GM18502 (cell line): Measurements from ENCODE around the gene SLC35D3.
"Not testable (repeated sequence)": the region's sequence is repeated elsewhere in the genome, so short reads cannot be mapped to it uniquely, and the experiment has no call there.

Source experiments
- ATAC-seq: cut with Tn5 transposase; IDR thresholded peaks from one replicate; pipeline ENCODE4 v1.9.1; 2021; ENCODE audit warnings: mild to moderate bottlenecking; ENCODE audit not compliant: unreplicated experiment, poor library complexity

The SLC35D3 gene, protein sequence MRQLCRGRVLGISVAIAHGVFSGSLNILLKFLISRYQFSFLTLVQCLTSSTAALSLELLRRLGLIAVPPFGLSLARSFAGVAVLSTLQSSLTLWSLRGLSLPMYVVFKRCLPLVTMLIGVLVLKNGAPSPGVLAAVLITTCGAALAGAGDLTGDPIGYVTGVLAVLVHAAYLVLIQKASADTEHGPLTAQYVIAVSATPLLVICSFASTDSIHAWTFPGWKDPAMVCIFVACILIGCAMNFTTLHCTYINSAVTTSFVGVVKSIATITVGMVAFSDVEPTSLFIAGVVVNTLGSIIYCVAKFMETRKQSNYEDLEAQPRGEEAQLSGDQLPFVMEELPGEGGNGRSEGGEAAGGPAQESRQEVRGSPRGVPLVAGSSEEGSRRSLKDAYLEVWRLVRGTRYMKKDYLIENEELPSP

GRCh38 chr6:136921936-136922684, at the start of gene SLC35D3:
SLC35D3 (plus strand) TSS chr6:136922301; CDS start chr6:136922429, 128 bp downstream.
- ATAC-seq = no peak

GRCh38 chr6:136873748-136874147, 48.4 kb upstream of the SLC35D3 start:
- no peak for ATAC-seq

GRCh38 chr6:136876469-136876868, 45.6 kb upstream of the SLC35D3 start:
- ATAC-seq = not testable (repeated sequence)

- no peak for ATAC-seq
Measured at GRCh38 chr6:136880748-136881460, 41.2 kb upstream of the SLC35D3 start.

DNA sequence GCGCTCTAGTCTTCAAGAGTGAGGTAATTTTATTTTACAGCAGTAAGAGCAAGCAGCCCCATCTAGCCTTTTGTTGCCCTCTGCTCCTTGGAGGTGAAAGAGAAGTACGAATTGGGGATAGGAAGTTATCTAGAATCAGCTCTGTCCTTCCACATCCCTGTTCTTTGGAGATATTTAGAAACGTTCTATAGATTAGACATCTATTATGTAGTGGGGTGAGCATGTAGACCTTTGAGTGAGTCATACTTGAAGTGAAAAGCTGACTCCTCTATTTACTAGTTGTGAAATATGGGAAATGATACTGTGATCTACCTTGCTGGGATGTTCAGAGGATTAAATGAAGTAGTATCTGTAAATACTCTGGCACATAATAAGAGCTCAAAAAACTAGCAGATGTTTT, 36.0 kb upstream of the SLC35D3 start:
- no peak for ATAC-seq

- ATAC-seq = no peak
Measured at GRCh38 chr6:136887953-136888352, 34.1 kb upstream of the SLC35D3 start.

GRCh38 chr6:136889271-136890193, 32.6 kb upstream of the SLC35D3 start:
- ATAC-seq = no peak

- no peak for ATAC-seq
Measured at GRCh38 chr6:136890194-136890839, 31.8 kb upstream of the SLC35D3 start.

DNA sequence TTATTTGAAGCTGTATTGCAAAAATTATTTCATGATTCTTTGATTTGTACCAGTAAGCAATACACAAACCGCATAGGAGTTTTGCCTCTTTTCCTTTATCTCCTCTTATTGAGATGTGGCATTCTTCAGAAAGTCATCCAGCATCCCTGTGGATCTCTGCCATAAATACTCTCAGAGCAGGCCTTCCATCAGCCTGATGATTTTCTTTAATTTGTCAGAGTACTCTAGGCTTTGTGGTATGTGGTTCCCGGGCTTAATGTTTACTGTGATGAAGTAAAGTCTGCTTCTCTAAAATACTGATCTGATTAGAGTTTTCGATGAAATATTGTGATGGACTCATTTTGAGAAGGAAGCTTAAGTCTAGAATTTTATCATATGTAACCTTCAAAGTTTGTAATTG, 31.1 kb upstream of the SLC35D3 start:
- ATAC-seq = no peak

GRCh38 chr6:136893187-136893586, 28.9 kb upstream of the SLC35D3 start:
- no peak for ATAC-seq

GRCh38 chr6:136895901-136896300, 26.2 kb upstream of the SLC35D3 start:
- no peak for ATAC-seq

DNA sequence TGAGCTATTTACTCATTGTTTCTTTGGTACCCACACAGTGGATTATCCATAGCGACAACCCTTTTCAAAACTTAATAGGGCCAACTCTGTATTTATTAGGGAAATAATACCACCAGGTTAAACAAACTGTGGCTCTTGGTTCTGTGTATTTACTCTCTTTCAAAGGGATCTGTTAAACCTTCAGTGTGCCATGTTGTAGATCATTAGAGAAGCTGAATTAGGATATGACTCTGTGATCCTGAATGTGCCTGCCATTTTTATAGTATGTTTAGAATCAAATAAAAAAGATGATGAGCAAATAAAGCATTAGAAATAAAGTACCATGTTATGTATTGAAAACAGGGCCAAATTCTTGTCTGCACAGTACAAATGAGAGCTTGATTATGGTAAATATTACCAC, 25.0 kb upstream of the SLC35D3 start:
- ATAC-seq = no peak

- ATAC-seq = no peak
Measured at GRCh38 chr6:136901212-136901784, 20.8 kb upstream of the SLC35D3 start.

GRCh38 chr6:136904477-136904876, 17.6 kb upstream of the SLC35D3 start:
- not testable (repeated sequence) for ATAC-seq

- no peak for ATAC-seq
Measured at GRCh38 chr6:136914947-136915346, 7.2 kb upstream of the SLC35D3 start.

DNA sequence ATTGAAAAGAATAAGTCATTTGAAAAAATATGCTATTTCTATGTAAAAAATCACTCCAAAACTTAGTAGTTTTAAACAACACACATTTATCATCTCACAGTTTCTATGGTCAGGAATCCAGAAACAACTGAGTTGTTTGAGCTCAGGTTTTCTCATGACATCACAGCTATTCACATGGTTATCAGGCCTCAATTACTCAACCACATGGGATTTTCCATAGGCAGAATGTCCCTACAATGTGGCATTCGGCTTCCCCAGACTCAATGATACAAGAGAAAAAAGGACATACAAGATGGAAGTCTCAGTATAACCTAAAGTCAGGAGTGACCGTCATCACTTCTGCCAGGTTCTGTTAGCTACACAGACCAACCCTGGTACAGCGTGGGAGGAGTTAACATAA, 3.4 kb upstream of the SLC35D3 start:
- no peak for ATAC-seq

- no peak for ATAC-seq
Measured at GRCh38 chr6:136920216-136920615, 1.9 kb upstream of the SLC35D3 start.

- no peak for ATAC-seq
Measured at GRCh38 chr6:136920671-136921380, 1.3 kb upstream of the SLC35D3 start.
